Measurements from ENCODE around the gene MAD1L1. TPM values are rescaled to one million over a fixed set of nuclear protein-coding genes. Genes with fewer than 3 reads are reported as not detected.
"Not testable (repeated sequence)": the region's sequence is repeated elsewhere in the genome, so short reads cannot be mapped to it uniquely, and the experiment has no call there.

MAD1L1 gene
- total RNA-seq, 1 donor from 2014 or later = 17.9 TPM

- intact Hi-C loops (cut with DNase I) = no loop called here
- no peak for ATAC-seq (ENCODE audit: poor library complexity)
- DNase-seq = no peak
These were observed 365.1 kb downstream of the MAD1L1 start for GRCh38 chr7:1867370-1868260.

- ATAC-seq (ENCODE audit: poor library complexity) (no peak), DNase-seq (no peak)
- intact Hi-C loops (cut with DNase I) = no loop called here
These were observed 366.1 kb downstream of the MAD1L1 start for GRCh38 chr7:1866601-1867000.

- no peak for ATAC-seq (ENCODE audit: poor library complexity)
- no peak for DNase-seq
- intact Hi-C loops (cut with DNase I) = no loop called here
These were observed 367.0 kb downstream of the MAD1L1 start for GRCh38 chr7:1865571-1866255.

GRCh38 chr7:1865000-1865555 is 367.7 kb downstream of the MAD1L1 start:
- DNase-seq (no peak), ATAC-seq (ENCODE audit: poor library complexity) (no peak)
- intact Hi-C loops (cut with DNase I) = no loop called here

DNA sequence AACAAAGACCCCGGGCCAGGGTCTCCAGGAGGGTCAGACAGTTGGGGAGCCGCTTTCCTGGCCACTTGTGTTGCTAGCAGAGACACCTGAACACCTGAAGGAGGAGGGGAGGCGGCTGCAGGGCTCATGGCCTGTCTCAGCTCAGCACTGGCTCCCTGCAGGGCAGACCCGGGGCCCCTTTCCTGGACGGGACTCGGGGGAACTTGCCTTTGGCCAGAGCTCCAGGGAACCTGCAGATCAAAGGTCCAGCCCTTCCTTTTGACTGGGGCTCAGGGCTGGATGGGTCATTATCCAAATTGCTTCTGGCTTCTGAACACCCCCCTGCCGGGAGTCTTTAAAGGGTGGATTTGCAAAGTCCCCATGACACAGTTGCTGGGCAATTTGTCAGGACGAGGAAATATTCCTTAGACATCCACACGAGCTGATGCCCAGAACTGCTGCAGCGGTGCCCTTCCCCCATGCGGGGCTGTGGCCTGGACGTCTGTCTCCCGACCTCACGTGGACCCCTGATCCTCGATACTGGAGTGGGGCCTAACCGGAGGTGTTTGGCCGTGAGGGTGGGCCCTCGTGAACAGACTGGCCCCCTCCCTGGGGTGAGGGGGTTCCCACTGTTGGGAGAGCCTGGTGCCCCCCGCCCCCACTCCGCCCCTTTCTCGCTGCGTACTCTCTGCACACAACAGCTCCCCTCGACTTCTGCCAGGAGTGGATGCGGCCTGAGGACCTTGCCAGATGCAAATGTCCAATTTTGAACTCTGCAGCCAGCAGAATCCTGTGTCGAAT is 368.4 kb downstream of the MAD1L1 start:
- DNase-seq (no peak), ATAC-seq (ENCODE audit: poor library complexity) (no peak)
- intact Hi-C loops (cut with DNase I) = no loop called here

DNA sequence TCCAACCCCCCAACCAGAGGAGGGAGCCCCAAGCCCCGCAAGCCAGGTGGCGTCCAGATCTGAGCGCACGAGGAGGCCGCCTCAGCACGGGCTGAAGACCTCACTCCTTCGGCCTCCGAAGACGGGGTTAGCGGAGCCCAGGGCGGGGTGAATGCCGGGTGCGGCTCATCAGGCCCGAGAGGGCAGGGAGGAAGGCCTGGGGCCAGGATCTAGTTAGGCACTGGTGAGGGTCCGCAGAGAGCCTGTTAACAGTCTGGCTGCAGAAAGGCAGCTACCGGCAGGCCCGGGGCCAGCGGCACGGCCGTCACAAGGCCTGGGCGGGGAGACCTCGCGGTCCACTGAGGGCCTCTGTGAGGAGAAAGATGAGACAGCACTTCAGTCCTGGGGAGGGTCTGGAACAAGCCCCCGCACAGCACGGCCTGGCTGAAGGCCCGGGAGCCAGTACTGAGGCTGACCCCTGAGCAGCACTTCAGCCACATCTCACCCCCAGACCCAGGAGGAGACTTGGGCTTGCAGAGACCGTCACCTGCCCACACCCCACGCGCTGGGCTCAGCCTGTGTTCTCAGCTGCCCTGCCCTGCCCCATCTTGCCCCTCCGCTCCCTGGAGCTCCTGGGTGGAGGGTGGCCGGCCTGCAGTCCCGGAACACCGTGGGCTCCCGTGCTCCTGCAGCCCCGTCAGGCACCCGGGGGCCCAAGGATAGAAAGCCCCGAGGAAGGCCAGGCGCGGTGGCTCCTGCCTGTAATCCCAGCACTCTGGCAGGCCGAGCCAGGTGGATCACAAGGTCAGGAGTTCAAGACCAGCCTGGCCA is 369.4 kb downstream of the MAD1L1 start:
- DNase-seq (no peak), ATAC-seq (ENCODE audit: poor library complexity) (no peak)
- intact Hi-C loops (cut with DNase I) = no loop called here

DNA sequence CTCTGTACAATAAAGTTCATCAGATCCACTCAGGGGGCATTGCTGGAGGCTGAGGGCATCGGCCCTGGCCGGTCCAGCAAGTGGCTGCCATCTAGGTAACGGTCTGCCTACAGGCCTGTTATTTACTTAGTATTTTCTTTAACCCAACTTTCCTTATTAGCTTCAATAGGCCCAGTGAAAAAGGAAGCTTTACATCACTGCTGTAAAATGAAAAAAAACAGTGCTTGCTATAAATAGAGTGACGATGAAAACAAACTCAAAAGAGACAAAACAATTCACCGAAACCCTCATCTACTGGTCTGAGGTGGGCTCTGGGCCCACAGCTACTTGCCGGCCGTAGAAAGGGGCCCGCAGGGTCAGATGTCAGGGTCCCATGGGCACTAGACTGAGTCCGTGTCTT is 370.2 kb downstream of the MAD1L1 start:
- ATAC-seq (ENCODE audit: poor library complexity) (no peak), DNase-seq (no peak)
- intact Hi-C loops (cut with DNase I) = no loop called here

GRCh38 chr7:1861799-1862458 is 370.8 kb downstream of the MAD1L1 start:
- ATAC-seq (ENCODE audit: poor library complexity) = no peak
- intact Hi-C loops (cut with DNase I) = no loop called here
- no peak for DNase-seq

DNA sequence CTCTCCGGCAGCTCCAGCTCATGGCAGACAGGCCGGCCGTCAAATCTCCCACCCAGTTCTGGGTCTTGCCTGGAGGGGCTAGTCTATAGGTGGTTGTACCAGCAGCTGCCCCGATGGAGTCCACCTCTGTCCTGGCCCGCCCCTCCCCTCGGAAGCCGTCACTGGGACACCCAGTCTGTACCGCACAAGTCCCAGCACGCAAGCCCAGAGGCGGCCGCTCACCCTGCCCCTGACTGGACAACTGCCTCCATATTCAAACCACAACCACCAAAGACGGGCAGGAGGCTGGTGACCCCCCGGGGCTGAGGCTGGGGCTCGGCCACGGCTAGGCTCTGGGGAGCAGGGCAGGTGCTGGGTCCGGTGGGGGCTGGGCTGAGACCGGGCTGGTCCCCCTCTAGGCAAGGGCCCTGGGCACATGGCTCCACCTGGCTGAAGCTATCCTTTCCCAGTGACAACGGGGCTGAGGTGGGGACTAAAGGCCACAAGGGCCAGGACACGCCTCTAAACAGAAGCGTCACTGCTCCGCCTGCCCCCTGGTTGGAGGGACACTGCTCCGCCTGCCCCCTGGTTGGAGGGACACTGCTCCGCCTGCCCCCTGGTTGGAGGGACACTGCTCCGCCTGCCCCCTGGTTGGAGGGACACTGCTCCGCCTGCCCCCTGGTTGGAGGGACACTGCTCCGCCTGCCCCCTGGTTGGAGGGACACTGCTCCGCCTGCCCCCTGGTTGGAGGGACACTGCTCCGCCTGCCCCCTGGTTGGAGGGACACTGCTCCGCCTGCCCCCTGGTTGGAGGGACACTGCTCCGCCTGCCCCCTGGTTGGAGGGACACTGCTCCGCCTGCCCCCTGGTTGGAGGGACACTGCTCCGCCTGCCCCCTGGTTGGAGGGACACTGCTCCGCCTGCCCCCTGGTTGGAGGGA is 371.6 kb downstream of the MAD1L1 start:
- DNase-seq; ATAC-seq (ENCODE audit: poor library complexity); intact Hi-C loops (cut with DNase I): not testable (repeated sequence)

DNA sequence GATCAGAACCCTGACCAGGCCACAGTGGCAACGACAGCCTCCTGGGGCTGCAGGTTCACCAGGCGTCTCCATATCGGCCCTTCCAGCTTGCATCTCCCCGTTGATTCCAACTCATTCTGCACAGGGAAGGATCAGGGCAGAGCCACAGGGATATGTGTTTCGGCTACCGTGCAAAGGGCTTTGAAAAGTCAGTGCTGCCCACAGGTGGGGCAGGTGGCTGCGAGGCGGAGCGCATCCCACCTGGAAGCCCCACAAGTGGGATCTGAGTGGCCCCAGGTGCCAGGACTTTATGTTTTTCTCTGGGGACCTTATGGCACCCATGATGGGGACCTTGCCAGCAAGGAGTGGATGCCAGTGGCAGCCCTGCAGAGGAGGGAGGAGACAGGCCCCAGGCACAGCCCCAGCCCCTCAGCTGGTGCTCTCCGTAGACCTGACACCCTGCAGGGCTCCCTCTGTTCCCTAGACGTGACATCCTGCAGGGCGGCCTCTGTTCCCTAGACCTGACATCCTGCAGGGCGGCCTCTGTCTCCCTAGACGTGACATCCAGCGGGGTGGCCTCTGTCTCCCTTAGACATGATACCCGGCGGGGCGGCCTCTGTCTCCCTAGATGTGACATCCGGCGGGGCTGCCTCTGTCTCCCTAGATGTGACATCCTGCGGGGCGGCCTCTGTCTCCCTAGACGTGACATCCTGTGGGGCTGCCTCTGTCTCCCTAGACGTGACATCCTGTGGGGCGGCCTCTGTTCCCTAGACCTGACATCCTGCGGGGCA is 373.3 kb downstream of the MAD1L1 start:
- intact Hi-C loops (cut with DNase I) = no loop called here
- DNase-seq = no peak
- ATAC-seq (ENCODE audit: poor library complexity) = no peak

DNA sequence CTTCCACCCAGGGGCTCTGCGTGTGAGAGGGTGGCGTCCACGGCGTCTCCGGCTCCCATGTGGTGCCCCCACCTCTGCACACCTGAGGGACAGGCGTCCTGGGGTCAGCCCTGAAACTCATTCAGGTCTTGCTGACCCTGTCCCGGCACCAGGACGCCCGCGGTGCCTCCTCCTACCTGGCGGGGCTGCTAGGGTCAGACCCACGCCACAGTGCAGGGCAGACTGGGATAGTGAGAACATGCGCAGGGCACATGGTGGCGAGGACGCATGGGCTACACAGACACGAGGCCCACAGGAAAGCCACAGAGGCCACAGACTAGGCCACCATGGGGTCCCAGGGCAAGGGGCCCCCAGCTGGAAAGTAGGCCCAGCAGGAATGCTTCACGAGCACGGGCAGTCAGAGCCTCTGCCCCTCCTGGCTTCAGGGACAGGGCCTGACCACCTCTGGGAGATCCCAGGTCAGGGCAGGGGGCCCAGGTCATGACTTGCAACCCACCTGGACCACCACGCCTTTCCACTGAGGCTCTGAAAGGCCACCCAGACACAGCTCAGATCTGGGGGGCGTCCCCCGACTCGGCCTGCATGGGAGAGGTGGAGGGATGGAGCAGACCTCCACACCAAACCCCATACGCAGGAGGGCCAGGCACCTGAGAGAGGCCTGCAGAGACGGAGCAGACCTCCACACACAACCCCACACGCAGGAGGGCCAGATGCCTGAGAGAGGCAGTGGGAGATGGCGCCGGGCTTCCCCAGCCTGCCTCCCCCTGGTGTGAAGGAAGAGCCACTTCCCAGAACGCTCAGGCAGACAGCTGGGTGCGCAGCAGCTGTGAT is 374.1 kb downstream of the MAD1L1 start:
- intact Hi-C loops (cut with DNase I) = no loop called here

GRCh38 chr7:1857487-1858421 is 375.0 kb downstream of the MAD1L1 start:
- DNase-seq = peak; percentile 31
- no peak for ATAC-seq (ENCODE audit: poor library complexity)
- intact Hi-C loops (cut with DNase I) = no loop called here

More for the DNA sequence above, 374.1 kb downstream of the MAD1L1 start:
- DNase-seq (peak; percentile 30), ATAC-seq (ENCODE audit: poor library complexity) (no peak)

GRCh38 chr7:1856888-1857441 is 375.8 kb downstream of the MAD1L1 start:
- intact Hi-C loops (cut with DNase I) = no loop called here
- DNase-seq = peak; percentile 36
- no peak for ATAC-seq (ENCODE audit: poor library complexity)
